HL-60 (cell line): ENCODE results near the gene COG4.

Experiments used
- GABPA ChIP-seq: IDR thresholded peaks from 2 replicates; pipeline ENCODE4 v1.6.1; 2012; ENCODE audit warnings: low read depth
- POLR2AphosphoS5 ChIP-seq: IDR thresholded peaks from 2 replicates; pipeline ENCODE4 v1.6.1; 2012; ENCODE audit warnings: low read depth
- REST ChIP-seq: IDR thresholded peaks from 2 replicates; pipeline ENCODE4 v1.6.1; 2012; ENCODE audit warnings: low read depth; ENCODE audit not compliant: insufficient replicate concordance
- SPI1 ChIP-seq: IDR thresholded peaks from 2 replicates; pipeline ENCODE4 v1.6.1; 2012; ENCODE audit warnings: low read depth, mild to moderate bottlenecking, borderline replicate concordance
- TF ChIP-seq, protein P1 (sequence below): IDR thresholded peaks from one replicate; pipeline ENCODE4 v1.5.1; 2011; ENCODE audit warnings: low read length, control low read depth, inconsistent platforms; ENCODE audit not compliant: insufficient read depth

DNA sequence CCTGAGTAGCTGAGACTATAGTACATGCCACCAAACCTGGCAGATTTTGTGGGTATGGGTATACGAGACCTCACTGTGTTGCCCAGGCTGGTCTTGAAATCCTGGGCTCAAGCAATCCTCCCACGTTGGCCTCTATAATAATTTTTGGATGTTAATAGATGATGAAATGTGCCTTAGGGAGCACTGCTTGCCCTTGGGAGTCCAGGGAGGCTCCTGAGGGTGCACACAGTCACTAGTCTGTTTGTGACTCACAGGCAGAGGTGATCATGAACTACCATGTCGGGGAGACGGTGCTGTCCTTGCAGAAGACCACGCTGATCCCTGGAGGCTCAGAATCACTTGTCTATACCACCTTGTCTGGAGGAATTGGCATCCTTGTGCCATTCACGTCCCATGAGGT lies 46.4 kb upstream of the COG4 start:
- TF ChIP-seq, protein P1, sequence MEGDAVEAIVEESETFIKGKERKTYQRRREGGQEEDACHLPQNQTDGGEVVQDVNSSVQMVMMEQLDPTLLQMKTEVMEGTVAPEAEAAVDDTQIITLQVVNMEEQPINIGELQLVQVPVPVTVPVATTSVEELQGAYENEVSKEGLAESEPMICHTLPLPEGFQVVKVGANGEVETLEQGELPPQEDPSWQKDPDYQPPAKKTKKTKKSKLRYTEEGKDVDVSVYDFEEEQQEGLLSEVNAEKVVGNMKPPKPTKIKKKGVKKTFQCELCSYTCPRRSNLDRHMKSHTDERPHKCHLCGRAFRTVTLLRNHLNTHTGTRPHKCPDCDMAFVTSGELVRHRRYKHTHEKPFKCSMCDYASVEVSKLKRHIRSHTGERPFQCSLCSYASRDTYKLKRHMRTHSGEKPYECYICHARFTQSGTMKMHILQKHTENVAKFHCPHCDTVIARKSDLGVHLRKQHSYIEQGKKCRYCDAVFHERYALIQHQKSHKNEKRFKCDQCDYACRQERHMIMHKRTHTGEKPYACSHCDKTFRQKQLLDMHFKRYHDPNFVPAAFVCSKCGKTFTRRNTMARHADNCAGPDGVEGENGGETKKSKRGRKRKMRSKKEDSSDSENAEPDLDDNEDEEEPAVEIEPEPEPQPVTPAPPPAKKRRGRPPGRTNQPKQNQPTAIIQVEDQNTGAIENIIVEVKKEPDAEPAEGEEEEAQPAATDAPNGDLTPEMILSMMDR, result no peak
- TF ChIP-seq GABPA (no peak), POLR2AphosphoS5 (peak; percentile 28; the same call in 1 of the 2 replicates), REST (no peak), SPI1 (no peak)
